ENCODE data around the gene FOXJ3. TPM values are rescaled to one million over a fixed set of nuclear protein-coding genes. Genes with fewer than 3 reads are reported as not detected.
A peak's percentile ranks its signal among the peaks of the same experiment; 100 is the strongest.

FOXJ3 gene
- total RNA-seq, 4 donors from 2014 or later: 42.9 to 68.5 (median 52.5) TPM

- no peaks in the 10 kb centered on the region for H3K36me3 ChIP-seq
- TF ChIP-seq CTCF (IDR thresholded peaks at IDR 0.05) (no peak), POLR2A (IDR thresholded peaks at IDR 0.05) (no peak)
- peak overlapping the region in 3 of 4 donors; percentile 11 to 34 (median 22) for H3K27ac ChIP-seq
Measured at GRCh38 chr1:42319871-42320484, 15.1 kb downstream of the FOXJ3 start.

GRCh38 chr1:42319128-42319851 is 15.7 kb downstream of the FOXJ3 start:
- peak in 1 of 3 donors; percentile 24 for DNase-seq
- no peaks in the 10 kb centered on the region for H3K27me3 ChIP-seq
- H3K36me3 ChIP-seq: no peaks in the 10 kb centered on the region
- TF ChIP-seq CTCF (IDR thresholded peaks at IDR 0.05) (no peak), POLR2A (IDR thresholded peaks at IDR 0.05) (no peak)
- H3K27ac ChIP-seq: peak overlapping the region in 2 of 4 donors; percentile 11 to 34
- peaks cover 0 to 75% (median 10%) of the 10 kb centered on the region in 4 donors for H3K4me1 ChIP-seq
- H3K9me3 ChIP-seq: no peaks in the 10 kb centered on the region
- H3K4me3 ChIP-seq: no peak overlapping the region

More at GRCh38 chr1:42319871-42320484, 15.1 kb downstream of the FOXJ3 start:
- Histone ChIP-seq H3K9me3 (no peaks in the 10 kb centered on the region), H3K27me3 (no peaks in the 10 kb centered on the region), H3K4me3 (no peak overlapping the region), H3K4me1 (peaks cover 0 to 68% (median 10%) of the 10 kb centered on the region in 4 donors)
- peak in 2 of 3 donors; percentile 66 to 82 for DNase-seq

- peaks cover 0 to 81% (median 10%) of the 10 kb centered on the region in 4 donors for H3K4me1 ChIP-seq
- no peak overlapping the region for H3K27ac ChIP-seq
- no peaks in the 10 kb centered on the region for H3K36me3 ChIP-seq
- TF ChIP-seq CTCF (IDR thresholded peaks at IDR 0.05) (no peak), POLR2A (IDR thresholded peaks at IDR 0.05) (no peak)
- H3K9me3 ChIP-seq: no peaks in the 10 kb centered on the region
- H3K4me3 ChIP-seq: no peak overlapping the region
- no peak for DNase-seq
- H3K27me3 ChIP-seq: no peaks in the 10 kb centered on the region
Measured at GRCh38 chr1:42318601-42319000, 16.4 kb downstream of the FOXJ3 start.

- Histone ChIP-seq H3K36me3 (no peaks in the 10 kb centered on the region), H3K4me1 (peaks cover 0 to 88% (median 10%) of the 10 kb centered on the region in 4 donors), H3K9me3 (no peaks in the 10 kb centered on the region), H3K27me3 (no peaks in the 10 kb centered on the region), H3K27ac (no peak overlapping the region), H3K4me3 (no peak overlapping the region)
- TF ChIP-seq POLR2A (IDR thresholded peaks at IDR 0.05): no peak
- TF ChIP-seq CTCF (IDR thresholded peaks at IDR 0.05): no peak
- no peak for DNase-seq
Measured at GRCh38 chr1:42317308-42317707, 17.7 kb downstream of the FOXJ3 start.

GRCh38 chr1:42316292-42316691 is 18.7 kb downstream of the FOXJ3 start:
- Histone ChIP-seq H3K4me1 (peaks cover 0 to 78% (median 7%) of the 10 kb centered on the region in 4 donors), H3K27me3 (no peaks in the 10 kb centered on the region), H3K4me3 (no peak overlapping the region), H3K36me3 (no peaks in the 10 kb centered on the region), H3K9me3 (no peaks in the 10 kb centered on the region), H3K27ac (no peak overlapping the region)
- DNase-seq: no peak
- TF ChIP-seq CTCF (IDR thresholded peaks at IDR 0.05): no peak
- no peak for TF ChIP-seq POLR2A (IDR thresholded peaks at IDR 0.05)
